Retinal pigment epithelial cell (primary cell): ENCODE measurements around the gene SLC4A5.
A peak's percentile ranks its signal among the peaks of the same experiment; 100 is the strongest.

Source experiments
- DNase-seq: peaks from one replicate; pipeline ENCODE4 v3.0.0-alpha.2; 2010; ENCODE audit warnings: low read depth
- H3K4me3 ChIP-seq: 2 replicates; pipeline ENCODE4 v1.5.1; 2011; ENCODE audit warnings: mild to moderate bottlenecking, low read length, control low read depth, moderate library complexity
- TF ChIP-seq, protein P1 (sequence below): conservative IDR thresholded peaks from 2 replicates; pipeline ENCODE4 v1.5.1; 2011; ENCODE audit warnings: low read depth, low read length, control low read depth, inconsistent platforms

The SLC4A5 gene

DNA sequence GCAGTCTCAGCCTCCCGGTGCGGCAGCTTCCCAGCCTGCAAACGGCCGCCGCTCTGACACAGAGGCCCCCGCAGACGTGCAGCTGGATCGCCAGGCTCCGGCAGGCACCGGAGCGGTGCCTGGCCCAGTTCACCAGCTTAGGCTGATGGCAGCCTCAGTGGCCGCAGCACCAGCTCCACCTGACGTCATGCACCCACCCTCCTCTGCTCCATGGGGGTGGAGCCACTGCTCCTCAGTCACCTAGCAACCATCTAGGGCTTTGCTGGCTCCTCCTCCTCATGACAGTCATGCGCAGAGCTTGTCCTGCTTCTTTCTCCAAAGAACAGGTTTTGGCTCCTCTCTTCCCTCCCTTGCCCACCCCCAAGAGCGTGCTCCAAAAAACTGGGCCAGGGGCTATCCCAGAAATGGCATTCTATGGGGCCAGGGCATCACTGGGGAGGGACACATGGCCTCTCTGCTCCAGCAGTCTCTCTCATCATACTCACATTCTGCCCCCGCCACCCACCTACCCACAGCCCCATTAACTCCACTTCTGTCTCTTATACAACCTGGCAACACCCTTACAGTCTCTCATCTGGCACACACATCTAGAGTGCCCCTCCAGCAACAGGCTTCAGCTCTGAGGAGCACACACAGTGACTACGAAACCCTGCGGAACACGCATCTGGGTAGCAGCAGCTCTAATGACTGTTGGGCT is 31.4 kb upstream of the SLC4A5 start:
- peak overlapping the region; percentile 79 for H3K4me3 ChIP-seq
- DNase-seq: peak; percentile 77
- TF ChIP-seq, protein P1, sequence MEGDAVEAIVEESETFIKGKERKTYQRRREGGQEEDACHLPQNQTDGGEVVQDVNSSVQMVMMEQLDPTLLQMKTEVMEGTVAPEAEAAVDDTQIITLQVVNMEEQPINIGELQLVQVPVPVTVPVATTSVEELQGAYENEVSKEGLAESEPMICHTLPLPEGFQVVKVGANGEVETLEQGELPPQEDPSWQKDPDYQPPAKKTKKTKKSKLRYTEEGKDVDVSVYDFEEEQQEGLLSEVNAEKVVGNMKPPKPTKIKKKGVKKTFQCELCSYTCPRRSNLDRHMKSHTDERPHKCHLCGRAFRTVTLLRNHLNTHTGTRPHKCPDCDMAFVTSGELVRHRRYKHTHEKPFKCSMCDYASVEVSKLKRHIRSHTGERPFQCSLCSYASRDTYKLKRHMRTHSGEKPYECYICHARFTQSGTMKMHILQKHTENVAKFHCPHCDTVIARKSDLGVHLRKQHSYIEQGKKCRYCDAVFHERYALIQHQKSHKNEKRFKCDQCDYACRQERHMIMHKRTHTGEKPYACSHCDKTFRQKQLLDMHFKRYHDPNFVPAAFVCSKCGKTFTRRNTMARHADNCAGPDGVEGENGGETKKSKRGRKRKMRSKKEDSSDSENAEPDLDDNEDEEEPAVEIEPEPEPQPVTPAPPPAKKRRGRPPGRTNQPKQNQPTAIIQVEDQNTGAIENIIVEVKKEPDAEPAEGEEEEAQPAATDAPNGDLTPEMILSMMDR: no peak

DNA sequence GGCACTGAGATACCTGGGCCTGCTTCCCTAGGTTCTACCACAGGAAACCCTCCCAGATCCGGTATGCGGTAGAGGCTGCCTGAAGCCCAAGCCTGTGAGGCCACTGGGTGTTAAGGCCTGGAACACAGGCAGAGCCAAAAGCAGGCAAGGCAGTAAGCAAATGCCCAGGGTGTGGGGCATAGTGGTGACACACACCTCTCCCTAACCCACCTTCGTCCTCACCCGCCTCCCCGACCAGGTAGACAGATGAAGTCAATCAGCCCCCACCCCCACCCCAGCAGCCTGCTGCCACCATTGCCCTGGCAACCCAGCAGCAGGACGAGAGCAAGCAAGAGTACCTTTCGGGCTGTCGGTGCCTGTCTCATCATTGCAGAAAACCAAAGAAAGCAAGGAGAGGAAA is 30.8 kb upstream of the SLC4A5 start:
- DNase-seq: no peak
- TF ChIP-seq, protein P1: no peak
- peak overlapping the region; percentile 79 for H3K4me3 ChIP-seq

DNA sequence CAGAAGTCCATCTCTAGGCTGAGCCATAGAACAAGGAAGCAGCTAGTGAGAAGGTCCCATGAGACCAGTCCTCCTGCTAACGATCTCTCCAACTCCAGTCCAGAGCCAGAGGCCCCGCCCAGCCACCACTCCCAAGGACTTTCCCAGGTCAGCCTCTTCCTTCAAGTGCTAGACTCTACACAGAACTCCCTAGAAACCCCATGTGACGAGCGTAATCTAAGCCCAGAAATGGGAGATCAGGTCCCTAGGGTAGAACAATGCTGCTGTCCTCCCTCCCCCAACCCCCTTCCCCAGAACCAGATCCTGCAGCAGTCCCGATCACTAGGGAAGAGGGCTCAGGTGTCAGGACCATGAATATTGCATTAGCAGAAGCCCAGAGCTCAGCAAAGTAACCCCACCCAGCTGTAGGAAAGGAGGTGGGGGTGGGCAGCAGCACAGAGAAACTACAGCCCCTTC is 30.0 kb upstream of the SLC4A5 start:
- no peak for DNase-seq
- H3K4me3 ChIP-seq: peak overlapping the region; percentile 79
- TF ChIP-seq, protein P1: no peak

GRCh38 chr2:74372674-74373073 is 29.5 kb upstream of the SLC4A5 start:
- H3K4me3 ChIP-seq: peak overlapping the region; percentile 11
- TF ChIP-seq, protein P1: no peak
- DNase-seq: no peak

DNA sequence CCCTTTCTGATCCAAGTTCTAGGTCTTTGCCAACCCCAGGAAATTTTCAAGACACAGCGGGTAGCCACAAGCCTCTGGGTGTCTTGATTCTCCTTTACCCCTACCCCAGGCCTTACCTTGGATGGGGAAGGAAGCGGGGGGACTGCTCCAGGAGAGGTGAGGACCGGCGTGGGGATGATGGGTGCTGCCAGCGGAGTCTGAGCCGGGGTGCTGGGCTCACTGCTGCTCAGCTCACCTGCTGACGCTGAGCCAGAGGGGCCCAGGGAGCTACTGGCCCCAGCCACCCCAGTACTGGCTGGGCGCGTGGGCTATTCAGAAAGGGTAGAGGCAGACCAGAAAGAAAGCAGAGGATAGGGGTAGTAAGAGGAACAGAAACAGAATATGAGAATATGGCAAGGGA is 28.2 kb upstream of the SLC4A5 start:
- no peak for DNase-seq
- TF ChIP-seq, protein P1: no peak
- no peak overlapping the region for H3K4me3 ChIP-seq

DNA sequence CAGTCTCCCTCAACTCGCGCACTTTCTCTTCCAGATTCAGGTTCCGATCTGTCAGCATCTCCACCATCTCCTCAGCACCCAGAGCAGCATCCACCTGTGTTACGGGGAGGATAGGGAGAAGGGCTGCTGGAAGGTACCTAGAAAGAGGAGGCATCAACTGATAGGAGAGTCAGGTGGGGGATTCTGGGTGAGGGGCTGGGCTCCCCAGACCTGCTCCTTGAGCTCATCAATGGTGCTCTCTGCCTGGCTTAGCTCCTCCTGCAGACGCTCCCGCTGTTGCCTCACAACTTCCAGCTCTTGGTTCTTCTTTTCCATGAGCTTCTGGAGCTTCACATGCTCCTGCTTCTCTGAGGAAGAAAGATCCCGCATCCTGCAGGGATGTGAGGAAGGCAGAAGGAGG is 26.8 kb upstream of the SLC4A5 start:
- no peak overlapping the region for H3K4me3 ChIP-seq
- TF ChIP-seq, protein P1: no peak
- no peak for DNase-seq

- TF ChIP-seq, protein P1: no peak
- H3K4me3 ChIP-seq: no peak overlapping the region
These were observed 25.3 kb upstream of the SLC4A5 start for GRCh38 chr2:74368499-74368898.

More at GRCh38 chr2:74368499-74368898, 25.3 kb upstream of the SLC4A5 start:
- DNase-seq: no peak
